AG04449 (cell line): ENCODE measurements around the gene VWA5B1.

Experiments
- CTCF ChIA-PET: fragments of 350-600 bp; formaldehyde crosslinking; extraction: SDS; loops from one replicate; lab custom pipeline; 2021; ENCODE audit warnings: antibody characterized with exemption; lab: Yijun Ruan, JAX
- POLR2A ChIA-PET: fragments of 400-600, 350-600 bp; formaldehyde crosslinking; extraction: SDS; loops from one replicate; lab custom pipeline; 2020; ENCODE audit warnings: antibody characterized with exemption, inconsistent platforms; lab: Yijun Ruan, JAX
- DNase-seq: peaks from one replicate; pipeline ENCODE4 v3.0.0-alpha.2; 2010; ENCODE audit warnings: low read depth, low spot score
- H3K4me3 ChIP-seq: 2 replicates; pipeline ENCODE4 v1.5.1; 2011; ENCODE audit warnings: low read depth, mild to moderate bottlenecking, control low read depth, low read length
- CTCF ChIP-seq: IDR thresholded peaks from one replicate; pipeline ENCODE4 v1.5.1; 2011; ENCODE audit warnings: mild to moderate bottlenecking, moderate library complexity, low read length, control low read depth, inconsistent platforms; ENCODE audit not compliant: insufficient read depth; ENCODE audit errors: missing control alignments

The VWA5B1 gene

GRCh38 chr1:20353836-20354235, 63.2 kb downstream of the VWA5B1 start:
- ChIA-PET CTCF (no interaction called here), POLR2A (no interaction called here)
- no peak for DNase-seq
- no peak for TF ChIP-seq CTCF
- no peak overlapping the region for H3K4me3 ChIP-seq

- no peak for DNase-seq
- POLR2A ChIA-PET: no interaction called here
- CTCF ChIA-PET: interaction anchor here (1.4 kb wide), 1 partner anchor 76 kb away, joined by 3 read pairs; no protein-coding TSS in a partner anchor
- no peak overlapping the region for H3K4me3 ChIP-seq
- TF ChIP-seq CTCF: no peak
Measured at GRCh38 chr1:20354610-20355009, 63.9 kb downstream of the VWA5B1 start.

- TF ChIP-seq CTCF: no peak
- POLR2A ChIA-PET: no interaction called here
- CTCF ChIA-PET: interaction anchor here (1.4 kb wide), 1 partner anchor 76 kb away, joined by 3 read pairs; no protein-coding TSS in a partner anchor
- DNase-seq: no peak
- H3K4me3 ChIP-seq: no peak overlapping the region
Measured at GRCh38 chr1:20355101-20355827, 64.6 kb downstream of the VWA5B1 start.

GRCh38 chr1:20355828-20356735, 65.4 kb downstream of the VWA5B1 start:
- no peak for TF ChIP-seq CTCF
- ChIA-PET CTCF (interaction anchor here (11.1 to 15.9 kb wide), 2 partner anchors 22 to 135 kb away, joined by 194 to 202 read pairs; partner anchors contain the start of gene CAMK2N1), POLR2A (no interaction called here)
- no peak for DNase-seq
- no peak overlapping the region for H3K4me3 ChIP-seq

- CTCF ChIA-PET: interaction anchor here (1.8 to 15.9 kb wide), 3 partner anchors 21 to 134 kb away, joined by 11 to 202 read pairs (median 194); partner anchors contain the start of gene CAMK2N1
- POLR2A ChIA-PET: no interaction called here
Measured at GRCh38 chr1:20356850-20357459, 66.3 kb downstream of the VWA5B1 start.

More at GRCh38 chr1:20356850-20357459, 66.3 kb downstream of the VWA5B1 start:
- DNase-seq: no peak
- TF ChIP-seq CTCF: no peak
- H3K4me3 ChIP-seq: no peak overlapping the region
